AG04449 (cell line): Measurements from ENCODE around the gene PEX6.

Experiments used
- CTCF ChIA-PET: fragments of 350-600 bp; formaldehyde crosslinking; extraction: SDS; loops from one replicate; lab custom pipeline; 2021; ENCODE audit warnings: antibody characterized with exemption; lab: Yijun Ruan, JAX
- POLR2A ChIA-PET: fragments of 400-600, 350-600 bp; formaldehyde crosslinking; extraction: SDS; loops from one replicate; lab custom pipeline; 2020; ENCODE audit warnings: antibody characterized with exemption, inconsistent platforms; lab: Yijun Ruan, JAX
- DNase-seq: peaks from one replicate; pipeline ENCODE4 v3.0.0-alpha.2; 2010; ENCODE audit warnings: low read depth, low spot score
- H3K4me3 ChIP-seq: 2 replicates; pipeline ENCODE4 v1.5.1; 2011; ENCODE audit warnings: low read depth, mild to moderate bottlenecking, control low read depth, low read length
- TF ChIP-seq, protein P1 (sequence below): IDR thresholded peaks from one replicate; pipeline ENCODE4 v1.5.1; 2011; ENCODE audit warnings: mild to moderate bottlenecking, moderate library complexity, low read length, control low read depth, inconsistent platforms; ENCODE audit not compliant: insufficient read depth; ENCODE audit errors: missing control alignments

PEX6 gene, protein sequence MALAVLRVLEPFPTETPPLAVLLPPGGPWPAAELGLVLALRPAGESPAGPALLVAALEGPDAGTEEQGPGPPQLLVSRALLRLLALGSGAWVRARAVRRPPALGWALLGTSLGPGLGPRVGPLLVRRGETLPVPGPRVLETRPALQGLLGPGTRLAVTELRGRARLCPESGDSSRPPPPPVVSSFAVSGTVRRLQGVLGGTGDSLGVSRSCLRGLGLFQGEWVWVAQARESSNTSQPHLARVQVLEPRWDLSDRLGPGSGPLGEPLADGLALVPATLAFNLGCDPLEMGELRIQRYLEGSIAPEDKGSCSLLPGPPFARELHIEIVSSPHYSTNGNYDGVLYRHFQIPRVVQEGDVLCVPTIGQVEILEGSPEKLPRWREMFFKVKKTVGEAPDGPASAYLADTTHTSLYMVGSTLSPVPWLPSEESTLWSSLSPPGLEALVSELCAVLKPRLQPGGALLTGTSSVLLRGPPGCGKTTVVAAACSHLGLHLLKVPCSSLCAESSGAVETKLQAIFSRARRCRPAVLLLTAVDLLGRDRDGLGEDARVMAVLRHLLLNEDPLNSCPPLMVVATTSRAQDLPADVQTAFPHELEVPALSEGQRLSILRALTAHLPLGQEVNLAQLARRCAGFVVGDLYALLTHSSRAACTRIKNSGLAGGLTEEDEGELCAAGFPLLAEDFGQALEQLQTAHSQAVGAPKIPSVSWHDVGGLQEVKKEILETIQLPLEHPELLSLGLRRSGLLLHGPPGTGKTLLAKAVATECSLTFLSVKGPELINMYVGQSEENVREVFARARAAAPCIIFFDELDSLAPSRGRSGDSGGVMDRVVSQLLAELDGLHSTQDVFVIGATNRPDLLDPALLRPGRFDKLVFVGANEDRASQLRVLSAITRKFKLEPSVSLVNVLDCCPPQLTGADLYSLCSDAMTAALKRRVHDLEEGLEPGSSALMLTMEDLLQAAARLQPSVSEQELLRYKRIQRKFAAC

GRCh38 chr6:42978839-42979522, at the start of gene PEX6:
PEX6 (minus strand) TSS chr6:42979181; CDS start chr6:42979150, 31 bp downstream.
- TF ChIP-seq, protein P1, sequence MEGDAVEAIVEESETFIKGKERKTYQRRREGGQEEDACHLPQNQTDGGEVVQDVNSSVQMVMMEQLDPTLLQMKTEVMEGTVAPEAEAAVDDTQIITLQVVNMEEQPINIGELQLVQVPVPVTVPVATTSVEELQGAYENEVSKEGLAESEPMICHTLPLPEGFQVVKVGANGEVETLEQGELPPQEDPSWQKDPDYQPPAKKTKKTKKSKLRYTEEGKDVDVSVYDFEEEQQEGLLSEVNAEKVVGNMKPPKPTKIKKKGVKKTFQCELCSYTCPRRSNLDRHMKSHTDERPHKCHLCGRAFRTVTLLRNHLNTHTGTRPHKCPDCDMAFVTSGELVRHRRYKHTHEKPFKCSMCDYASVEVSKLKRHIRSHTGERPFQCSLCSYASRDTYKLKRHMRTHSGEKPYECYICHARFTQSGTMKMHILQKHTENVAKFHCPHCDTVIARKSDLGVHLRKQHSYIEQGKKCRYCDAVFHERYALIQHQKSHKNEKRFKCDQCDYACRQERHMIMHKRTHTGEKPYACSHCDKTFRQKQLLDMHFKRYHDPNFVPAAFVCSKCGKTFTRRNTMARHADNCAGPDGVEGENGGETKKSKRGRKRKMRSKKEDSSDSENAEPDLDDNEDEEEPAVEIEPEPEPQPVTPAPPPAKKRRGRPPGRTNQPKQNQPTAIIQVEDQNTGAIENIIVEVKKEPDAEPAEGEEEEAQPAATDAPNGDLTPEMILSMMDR, result no peak
- POLR2A ChIA-PET, result interaction anchor here (0.7 to 2.2 kb wide), 7 partner anchors 9 to 195 kb away, joined by 3 to 17 read pairs (median 4); partner anchors contain the start of gene CNPY3
- DNase-seq, result peak; percentile 23
- H3K4me3 ChIP-seq, result peak within 1 kb of the TSS; percentile 78
- CTCF ChIA-PET, result interaction anchor here (0.9 to 2.0 kb wide), 7 partner anchors 8 to 164 kb away, joined by 3 to 5 read pairs (median 3); no protein-coding TSS in a partner anchor

DNA sequence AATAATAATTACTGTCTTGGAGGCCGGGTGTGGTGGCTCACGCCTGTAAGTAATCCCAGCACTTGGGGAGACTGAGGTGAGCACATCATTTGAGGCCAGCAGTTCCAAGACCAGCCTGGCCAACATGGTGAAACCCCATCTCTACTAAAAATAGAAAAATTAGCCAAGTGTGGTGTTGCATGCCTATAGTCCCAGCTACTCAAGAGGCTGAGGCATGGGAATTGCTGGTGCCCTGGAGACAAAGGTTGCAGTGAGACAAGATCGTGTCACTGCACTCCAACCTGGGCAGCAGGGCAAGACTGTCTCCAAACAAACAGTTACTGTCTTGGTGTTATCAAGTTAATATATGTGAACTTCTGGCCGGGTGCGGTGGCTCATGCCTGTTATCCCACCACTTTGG, 47.4 kb upstream of the PEX6 start:
- ChIA-PET CTCF (interaction anchor here (0.9 to 1.4 kb wide), 3 partner anchors 11 to 117 kb away, joined by 3 to 4 read pairs (median 3); no protein-coding TSS in a partner anchor), POLR2A (interaction anchor here (0.6 to 0.7 kb wide), 2 partner anchors 19 to 61 kb away, joined by 3 read pairs; no protein-coding TSS in a partner anchor)
- H3K4me3 ChIP-seq, result no peak overlapping the region
- DNase-seq, result no peak
- TF ChIP-seq, protein P1, result no peak

- CTCF ChIA-PET, result interaction anchor here (1.6 to 2.3 kb wide), 3 partner anchors 119 to 127 kb away, joined by 4 to 6 read pairs (median 6); no protein-coding TSS in a partner anchor
- TF ChIP-seq, protein P1, result no peak
- H3K4me3 ChIP-seq, result no peak overlapping the region
- POLR2A ChIA-PET, result interaction anchor here (0.9 kb wide), 1 partner anchor 14 kb away, joined by 3 read pairs; no protein-coding TSS in a partner anchor
- DNase-seq, result no peak
Observed at GRCh38 chr6:43024436-43024835, 45.5 kb upstream of the PEX6 start.

DNA sequence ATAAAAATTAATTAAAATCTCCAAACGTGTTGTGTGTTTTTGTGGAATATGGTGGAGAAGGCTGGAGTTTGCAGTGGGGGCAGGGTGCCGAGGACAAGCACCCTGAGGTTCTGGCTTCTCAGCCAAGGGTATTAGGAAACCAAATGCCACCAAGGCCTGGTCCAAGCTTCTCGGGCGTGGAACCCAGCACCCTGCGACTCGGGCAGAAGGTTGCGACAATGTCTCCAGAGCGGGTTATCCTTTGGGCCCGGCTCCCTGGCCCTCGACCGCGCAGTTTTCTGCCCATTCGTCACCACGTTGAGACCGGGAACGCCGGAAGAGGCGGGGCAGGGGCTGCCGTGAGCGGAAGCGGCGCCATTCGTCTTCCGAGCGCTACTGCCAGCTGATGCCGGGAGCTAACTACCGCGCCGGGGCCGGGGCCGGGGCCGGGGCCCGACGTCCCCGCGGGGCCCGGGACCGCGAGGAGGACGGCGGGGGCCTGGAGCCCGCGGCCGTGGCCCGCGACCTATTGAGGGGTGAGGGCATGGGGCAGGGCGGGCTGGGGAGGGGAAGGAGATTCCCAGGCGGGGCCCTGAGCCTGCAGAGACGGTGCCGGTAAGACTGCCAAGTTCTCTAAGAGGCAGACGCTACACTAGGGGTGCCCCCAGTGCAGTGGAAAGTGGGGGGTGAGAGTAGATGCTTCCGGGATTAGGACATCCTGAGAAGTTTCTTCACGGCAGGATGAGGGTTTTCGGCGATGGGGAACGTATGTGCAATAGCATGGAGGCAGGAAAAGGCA, 42.5 kb upstream of the PEX6 start, which contains the start of gene RRP36:
Gene RRP36 (plus strand): TSS at position 354 of the 778 bp plus-strand sequence. CDS start 32 bp downstream, at position 386.
- TF ChIP-seq, protein P1, result no peak
- POLR2A ChIA-PET, result interaction anchor here (0.6 to 2.2 kb wide), 9 partner anchors 12 to 327 kb away, joined by 3 to 8 read pairs (median 5); partner anchors contain the start of genes CUL7 and PPP2R5D
- H3K4me3 ChIP-seq, result peak within 1 kb of the TSS; percentile 97
- CTCF ChIA-PET, result interaction anchor here (1.0 to 3.1 kb wide), 4 partner anchors 11 to 122 kb away, joined by 3 to 19 read pairs (median 8); no protein-coding TSS in a partner anchor
- DNase-seq, result no peak

- peak overlapping the region; percentile 97; the same call in 1 of the 2 replicates for H3K4me3 ChIP-seq
- TF ChIP-seq, protein P1, result no peak
- no peak for DNase-seq
- CTCF ChIA-PET, result interaction anchor here (1.0 to 3.1 kb wide), 4 partner anchors 10 to 123 kb away, joined by 3 to 19 read pairs (median 8); no protein-coding TSS in a partner anchor
- POLR2A ChIA-PET, result interaction anchor here (0.6 to 2.2 kb wide), 6 partner anchors 12 to 326 kb away, joined by 3 to 8 read pairs (median 4); partner anchors contain the start of genes CUL7 and PPP2R5D
Observed at GRCh38 chr6:43020847-43021246, 41.9 kb upstream of the PEX6 start.
